ENCODE data around the gene GPR148. TPM values are rescaled to one million over a fixed set of nuclear protein-coding genes. Genes with fewer than 3 reads are reported as not detected.

GPR148 gene
- total RNA-seq, 2 experiments from 2014 or later, result not detected

DNA sequence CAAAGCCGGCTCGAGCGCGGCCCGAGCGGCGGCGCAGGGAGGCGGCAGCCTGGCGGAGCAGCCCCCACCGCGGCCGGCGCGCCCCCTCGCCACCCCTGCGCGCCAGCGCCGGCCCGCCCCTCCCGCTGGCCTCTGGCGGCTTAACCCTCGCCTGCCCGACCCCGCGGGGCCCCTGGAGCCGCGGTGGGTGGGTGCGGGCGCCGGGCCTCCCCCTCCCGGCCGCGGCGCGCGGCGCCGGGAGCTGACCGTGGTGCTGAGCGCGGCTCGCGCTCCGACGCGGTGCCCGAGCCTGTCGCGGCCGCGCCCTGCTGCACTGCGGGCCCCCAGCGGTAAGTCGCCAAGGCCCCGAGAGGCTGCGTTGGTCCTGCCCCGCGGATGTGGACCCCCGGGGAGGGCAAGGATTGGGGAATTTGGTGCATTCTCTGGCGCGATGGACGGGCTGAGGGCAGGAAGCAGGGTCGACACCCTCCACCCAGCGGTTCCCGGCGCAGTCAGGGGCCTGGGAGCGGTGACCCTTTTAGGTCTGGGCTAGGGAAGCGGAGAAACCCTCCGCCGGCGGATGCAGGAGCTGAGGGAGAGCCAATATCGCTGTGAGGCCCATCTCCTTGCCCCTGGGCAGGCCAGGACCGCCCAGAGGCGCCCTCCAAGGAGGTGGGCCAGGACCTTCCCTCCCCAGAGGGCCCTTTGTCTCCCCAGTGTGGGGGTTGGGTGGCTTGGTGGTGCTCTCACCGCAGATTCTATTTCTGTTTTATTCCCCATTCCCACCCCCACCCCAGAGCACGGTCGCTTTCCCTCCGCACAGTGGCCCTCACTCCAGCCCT lies 27.4 kb downstream of the GPR148 start:
- no peak overlapping the region for H2AFZ ChIP-seq (ENCODE audit: low read length)
- H3K9me2 ChIP-seq (ENCODE audit: insufficient read depth, low read length), result no peaks in the 10 kb centered on the region
- POLR2A ChIA-PET, result no interaction called here
- no peaks in the 10 kb centered on the region for H3K9me3 ChIP-seq (ENCODE audit: low read length)
- no peak overlapping the region for H3K4me3 ChIP-seq (ENCODE audit: low read depth, low read length, poor library complexity, severe bottlenecking)
- no peak for TF ChIP-seq EZH2phosphoT487 (IDR thresholded peaks at IDR 0.05; ENCODE audit: borderline replicate concordance, low read depth, low read length)
- TF ChIP-seq, protein P1, sequence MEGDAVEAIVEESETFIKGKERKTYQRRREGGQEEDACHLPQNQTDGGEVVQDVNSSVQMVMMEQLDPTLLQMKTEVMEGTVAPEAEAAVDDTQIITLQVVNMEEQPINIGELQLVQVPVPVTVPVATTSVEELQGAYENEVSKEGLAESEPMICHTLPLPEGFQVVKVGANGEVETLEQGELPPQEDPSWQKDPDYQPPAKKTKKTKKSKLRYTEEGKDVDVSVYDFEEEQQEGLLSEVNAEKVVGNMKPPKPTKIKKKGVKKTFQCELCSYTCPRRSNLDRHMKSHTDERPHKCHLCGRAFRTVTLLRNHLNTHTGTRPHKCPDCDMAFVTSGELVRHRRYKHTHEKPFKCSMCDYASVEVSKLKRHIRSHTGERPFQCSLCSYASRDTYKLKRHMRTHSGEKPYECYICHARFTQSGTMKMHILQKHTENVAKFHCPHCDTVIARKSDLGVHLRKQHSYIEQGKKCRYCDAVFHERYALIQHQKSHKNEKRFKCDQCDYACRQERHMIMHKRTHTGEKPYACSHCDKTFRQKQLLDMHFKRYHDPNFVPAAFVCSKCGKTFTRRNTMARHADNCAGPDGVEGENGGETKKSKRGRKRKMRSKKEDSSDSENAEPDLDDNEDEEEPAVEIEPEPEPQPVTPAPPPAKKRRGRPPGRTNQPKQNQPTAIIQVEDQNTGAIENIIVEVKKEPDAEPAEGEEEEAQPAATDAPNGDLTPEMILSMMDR (conservative IDR thresholded peaks at IDR 0.05; ENCODE audit: low read length), result no peak
- no peaks in the 10 kb centered on the region for H3K36me3 ChIP-seq (ENCODE audit: insufficient read depth, low read length)
- H3K79me2 ChIP-seq (ENCODE audit: insufficient read depth, low read depth, low read length), result no peaks in the 10 kb centered on the region
- no peak for DNase-seq (ENCODE audit: low spot score)
- CTCF ChIA-PET (ENCODE audit: unreplicated experiment), result no interaction called here
- H4K20me1 ChIP-seq (ENCODE audit: insufficient read depth, low read length), result no peaks in the 10 kb centered on the region
- H3K27ac ChIP-seq (ENCODE audit: low read depth, low read length, poor library complexity, severe bottlenecking), result no peak overlapping the region
- intact Hi-C loops (cut with micrococcal nuclease; ENCODE audit: unreplicated experiment), result no loop called here
- no peaks in the 10 kb centered on the region for H3K4me1 ChIP-seq (ENCODE audit: insufficient read depth, low read length, poor library complexity, severe bottlenecking)
- BruUV-seq (replicated peaks), result no TSS peak
- no peak overlapping the region for H3K4me2 ChIP-seq (ENCODE audit: low read length)

GRCh38 chr2:130756874-130757668 lies 28.2 kb downstream of the GPR148 start:
- Histone ChIP-seq H4K20me1 (ENCODE audit: insufficient read depth, low read length) (no peaks in the 10 kb centered on the region), H3K4me2 (ENCODE audit: low read length) (no peak overlapping the region), H3K27ac (ENCODE audit: low read depth, low read length, poor library complexity, severe bottlenecking) (no peak overlapping the region), H2AFZ (ENCODE audit: low read length) (no peak overlapping the region), H3K4me3 (ENCODE audit: low read depth, low read length, poor library complexity, severe bottlenecking) (no peak overlapping the region), H3K79me2 (ENCODE audit: insufficient read depth, low read depth, low read length) (no peaks in the 10 kb centered on the region), H3K36me3 (ENCODE audit: insufficient read depth, low read length) (no peaks in the 10 kb centered on the region), H3K9me2 (ENCODE audit: insufficient read depth, low read length) (no peaks in the 10 kb centered on the region), H3K4me1 (ENCODE audit: insufficient read depth, low read length, poor library complexity, severe bottlenecking) (no peaks in the 10 kb centered on the region), H3K9me3 (ENCODE audit: low read length) (no peaks in the 10 kb centered on the region)
- DNase-seq (ENCODE audit: low spot score), result no peak
- CTCF ChIA-PET (ENCODE audit: unreplicated experiment), result no interaction called here
- POLR2A ChIA-PET, result no interaction called here
- TF ChIP-seq EZH2phosphoT487 (IDR thresholded peaks at IDR 0.05; ENCODE audit: borderline replicate concordance, low read depth, low read length), result no peak
- TF ChIP-seq, protein P1 (conservative IDR thresholded peaks at IDR 0.05; ENCODE audit: low read length), result no peak
- intact Hi-C loops (cut with micrococcal nuclease; ENCODE audit: unreplicated experiment), result no loop called here
- no TSS peak for BruUV-seq (replicated peaks)

Data from OCI-LY7 (cell line).